Sigmoid colon (tissue), 4 donors: ENCODE results near the gene SORBS1.

Experiments used
- POLR2A ChIP-seq, 2 donors: fragments of 450-650 bp; IDR thresholded peaks; one replicate each; pipeline ENCODE4 v1.6.1; 2016; ENCODE audit warnings: antibody characterized with exemption in 2 of 2, mild to moderate bottlenecking in 2 of 2, moderate library complexity in 2 of 2
- POLR2AphosphoS5 ChIP-seq, 4 donors: sonication (generic); formaldehyde crosslinking; IDR thresholded peaks; one replicate each; pipeline ENCODE4 v1.6.1; 2017; ENCODE audit warnings: antibody characterized with exemption in 4 of 4

DNA sequence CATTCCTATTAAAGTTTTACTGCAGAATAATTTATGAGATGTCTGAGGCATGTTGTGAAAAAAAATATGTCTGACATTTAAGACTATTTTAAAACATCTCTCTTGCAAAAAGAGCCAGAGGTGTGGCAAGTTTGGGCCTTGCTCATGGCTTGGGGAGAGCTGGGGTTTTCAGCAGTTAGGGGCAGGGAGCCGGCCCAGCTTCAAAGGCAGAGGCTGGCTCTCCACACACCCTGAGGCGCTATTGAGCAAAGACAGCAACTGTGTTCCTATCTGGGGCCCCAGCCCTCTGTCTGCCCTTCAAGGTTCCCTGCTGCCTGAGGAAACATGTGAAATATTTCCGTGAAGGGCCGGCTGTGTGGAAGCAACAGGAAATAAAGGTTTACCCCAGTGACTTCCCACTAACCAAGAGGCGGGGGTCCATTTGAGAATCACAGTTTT is 94.0 kb downstream of the SORBS1 start:
- TF ChIP-seq POLR2AphosphoS5 (IDR thresholded peaks at IDR 0.05) (peak; percentile 19 to 57 (median 52)), POLR2A (IDR thresholded peaks at IDR 0.05) (no peak)
